Measurements from ENCODE around the gene ETFDH.
"Not testable (repeated sequence)": the region's sequence is repeated elsewhere in the genome, so short reads cannot be mapped to it uniquely, and the experiment has no call there.

ETFDH gene

DNA sequence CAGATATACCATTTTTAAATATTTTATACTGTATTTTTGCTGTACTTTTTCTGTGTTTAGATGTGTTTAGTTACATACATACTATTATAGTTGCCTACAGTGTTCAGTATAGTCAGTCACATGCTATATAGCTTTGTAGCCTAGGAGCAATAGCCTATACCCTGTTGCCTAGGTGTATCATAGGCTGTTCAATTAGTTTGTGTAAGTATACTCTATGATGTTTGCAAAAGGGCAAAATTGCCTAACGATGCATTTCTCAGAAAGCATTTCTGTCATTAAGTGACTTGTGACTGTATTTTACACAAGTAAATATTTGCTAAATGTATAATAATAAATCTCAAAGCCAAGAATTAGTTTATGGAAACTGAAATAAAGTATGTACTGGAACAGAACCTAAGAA lies 9.5 kb downstream of the ETFDH start:
- no peak overlapping the region for H3K27ac ChIP-seq

DNA sequence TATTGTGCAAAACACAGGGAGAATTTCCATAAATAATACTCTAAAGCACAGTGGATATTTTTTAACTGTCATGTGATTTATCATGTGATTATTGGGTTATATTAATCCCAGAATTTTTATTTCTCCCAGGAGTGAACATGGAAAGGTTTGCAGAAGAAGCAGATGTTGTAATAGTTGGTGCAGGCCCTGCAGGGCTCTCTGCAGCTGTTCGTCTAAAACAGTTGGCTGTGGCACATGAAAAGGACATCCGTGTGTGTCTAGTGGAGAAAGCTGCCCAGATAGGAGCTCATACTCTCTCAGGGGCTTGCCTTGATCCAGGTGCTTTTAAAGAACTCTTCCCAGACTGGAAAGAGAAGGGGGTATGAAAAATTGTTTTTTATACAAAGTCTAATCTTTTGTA lies 10.0 kb downstream of the ETFDH start:
- no peak overlapping the region for H3K27ac ChIP-seq
- TF ChIP-seq, protein P1, sequence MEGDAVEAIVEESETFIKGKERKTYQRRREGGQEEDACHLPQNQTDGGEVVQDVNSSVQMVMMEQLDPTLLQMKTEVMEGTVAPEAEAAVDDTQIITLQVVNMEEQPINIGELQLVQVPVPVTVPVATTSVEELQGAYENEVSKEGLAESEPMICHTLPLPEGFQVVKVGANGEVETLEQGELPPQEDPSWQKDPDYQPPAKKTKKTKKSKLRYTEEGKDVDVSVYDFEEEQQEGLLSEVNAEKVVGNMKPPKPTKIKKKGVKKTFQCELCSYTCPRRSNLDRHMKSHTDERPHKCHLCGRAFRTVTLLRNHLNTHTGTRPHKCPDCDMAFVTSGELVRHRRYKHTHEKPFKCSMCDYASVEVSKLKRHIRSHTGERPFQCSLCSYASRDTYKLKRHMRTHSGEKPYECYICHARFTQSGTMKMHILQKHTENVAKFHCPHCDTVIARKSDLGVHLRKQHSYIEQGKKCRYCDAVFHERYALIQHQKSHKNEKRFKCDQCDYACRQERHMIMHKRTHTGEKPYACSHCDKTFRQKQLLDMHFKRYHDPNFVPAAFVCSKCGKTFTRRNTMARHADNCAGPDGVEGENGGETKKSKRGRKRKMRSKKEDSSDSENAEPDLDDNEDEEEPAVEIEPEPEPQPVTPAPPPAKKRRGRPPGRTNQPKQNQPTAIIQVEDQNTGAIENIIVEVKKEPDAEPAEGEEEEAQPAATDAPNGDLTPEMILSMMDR (conservative IDR thresholded peaks at IDR 0.05): no peak

More for the DNA sequence above, 9.5 kb downstream of the ETFDH start:
- TF ChIP-seq, protein P1 (conservative IDR thresholded peaks at IDR 0.05): no peak

DNA sequence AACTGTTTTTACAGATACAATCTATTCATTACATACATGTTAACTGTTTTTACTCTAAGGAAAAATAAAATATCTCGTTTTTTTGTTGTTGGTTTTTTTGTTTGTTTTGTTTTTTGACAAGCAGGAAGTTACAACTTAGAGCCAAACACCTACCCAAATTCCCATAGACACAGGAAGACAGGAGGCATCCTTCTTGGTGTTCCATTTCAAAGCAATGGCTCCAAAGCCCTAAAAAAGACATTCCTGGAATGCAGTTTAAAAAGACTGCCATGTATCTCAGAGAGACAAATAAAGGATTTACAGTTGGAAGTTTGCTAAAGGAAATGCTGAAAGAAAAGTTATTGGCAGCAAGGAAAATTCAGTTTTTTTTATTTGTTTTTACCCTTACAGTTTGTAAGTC lies 16.7 kb downstream of the ETFDH start:
- TF ChIP-seq, protein P1 (conservative IDR thresholded peaks at IDR 0.05): no peak

DNA sequence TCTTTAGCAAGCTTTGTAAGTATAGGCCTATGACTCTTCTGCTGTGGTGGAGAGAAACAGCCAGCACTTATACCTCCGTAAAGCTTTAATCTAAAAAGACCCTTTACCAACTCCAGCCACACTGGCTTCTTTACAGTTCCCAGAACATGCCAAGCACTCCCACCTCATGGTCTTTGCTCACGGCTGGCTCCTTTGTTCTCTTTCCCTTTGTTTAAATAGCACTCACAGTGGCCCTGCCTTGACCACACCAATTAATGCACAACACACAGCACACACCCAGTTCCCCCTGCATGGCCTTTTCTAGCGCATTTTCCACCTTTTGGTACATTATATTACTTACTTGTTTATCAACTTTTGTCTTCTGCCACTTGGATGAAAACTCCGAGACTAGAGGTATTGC lies 32.2 kb downstream of the ETFDH start:
- TF ChIP-seq, protein P1 (conservative IDR thresholded peaks at IDR 0.05): no peak
- no peak overlapping the region for H3K27ac ChIP-seq

More for the DNA sequence above, 16.7 kb downstream of the ETFDH start:
- no peak overlapping the region for H3K27ac ChIP-seq

DNA sequence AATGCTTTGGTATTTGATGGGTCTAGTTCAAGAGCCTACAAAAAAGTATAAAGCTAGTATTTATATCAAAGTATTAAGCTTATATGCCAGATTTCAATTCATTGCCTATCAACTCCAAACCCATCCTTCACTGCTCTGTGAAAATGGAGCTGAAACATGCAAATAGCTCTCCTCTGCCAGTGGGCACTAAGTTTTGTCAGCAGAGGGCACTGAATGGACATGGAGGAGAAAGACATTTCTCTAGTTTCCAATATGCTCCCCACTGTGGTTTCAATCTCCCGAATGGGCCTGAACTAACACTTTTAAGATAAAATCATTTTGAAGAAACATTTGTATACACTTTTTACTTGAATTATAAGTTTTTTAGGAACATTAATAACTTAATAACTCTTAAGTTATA lies 38.7 kb downstream of the ETFDH start:
- TF ChIP-seq, protein P1 (conservative IDR thresholded peaks at IDR 0.05): peak; percentile 80

DNA sequence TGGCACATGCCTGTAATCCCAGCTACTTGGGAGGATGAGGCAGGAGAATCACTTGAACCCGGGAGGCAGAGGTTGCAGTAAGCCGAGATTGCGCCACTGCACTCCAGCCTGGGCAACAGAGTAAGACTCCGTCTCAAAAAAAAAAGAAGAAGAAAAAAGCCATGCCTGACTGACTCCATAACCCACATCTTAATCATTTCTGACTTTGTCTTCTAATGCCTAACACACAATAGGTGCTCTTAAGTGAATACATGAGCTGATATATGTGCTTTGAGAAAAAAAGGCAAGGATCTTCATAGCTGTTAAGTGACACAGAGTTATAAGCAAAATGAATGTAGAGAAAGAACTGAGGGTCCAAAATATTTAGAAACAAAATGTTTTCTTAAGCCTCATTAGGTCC lies 40.5 kb downstream of the ETFDH start:
- H3K27ac ChIP-seq: not testable (repeated sequence)

More for the DNA sequence above, 38.7 kb downstream of the ETFDH start:
- peak overlapping the region; percentile 13; the same call in 1 of the 2 replicates for H3K27ac ChIP-seq

DNA sequence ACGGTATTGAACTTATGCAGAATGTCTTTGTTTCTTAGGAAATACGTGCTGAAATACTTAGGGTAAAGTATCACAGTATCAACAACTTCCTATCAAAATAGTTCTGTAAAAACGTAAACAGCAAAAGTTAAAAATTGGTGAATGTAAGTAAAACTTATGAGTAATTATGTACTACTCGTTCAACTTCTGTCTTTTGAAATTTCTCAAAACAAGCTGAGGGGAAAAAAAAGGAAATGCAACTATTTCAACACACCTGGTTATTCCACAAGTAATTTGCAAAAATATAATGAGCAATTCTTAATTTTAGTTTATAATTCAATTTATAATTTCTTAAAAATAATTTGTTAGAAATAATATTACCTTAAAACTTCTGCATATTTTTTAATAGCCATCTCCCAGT lies 42.8 kb downstream of the ETFDH start:
- H3K27ac ChIP-seq: no peak overlapping the region
- TF ChIP-seq, protein P1 (conservative IDR thresholded peaks at IDR 0.05): no peak

DNA sequence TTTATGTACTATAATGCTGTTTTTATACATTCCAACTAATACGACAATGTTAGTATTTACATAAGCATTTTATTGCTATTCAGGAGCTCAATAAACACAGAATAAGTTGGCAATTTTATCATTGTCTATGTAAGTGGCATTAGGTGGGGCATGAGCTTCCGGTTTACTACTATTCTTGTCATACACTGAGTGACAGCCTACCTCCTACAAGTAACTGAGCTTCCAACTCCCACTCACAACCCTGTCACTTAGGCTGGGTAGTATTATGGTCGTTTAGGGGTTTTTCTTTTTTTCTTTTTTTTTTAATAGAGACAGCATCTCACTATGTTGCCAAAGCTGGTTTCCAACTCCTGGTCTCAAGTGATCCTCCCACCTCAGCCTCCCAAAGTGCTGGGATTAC lies 43.7 kb downstream of the ETFDH start:
- TF ChIP-seq, protein P1 (conservative IDR thresholded peaks at IDR 0.05): no peak
- H3K27ac ChIP-seq: no peak overlapping the region; the same call in 1 of the 2 replicates
